GM13977 (cell line): ENCODE data around the gene RHOF.
A peak's percentile ranks its signal among the peaks of the same experiment; 100 is the strongest.
"Not testable (repeated sequence)": the region's sequence is repeated elsewhere in the genome, so short reads cannot be mapped to it uniquely, and the experiment has no call there.

Experiments used
- DNase-seq: peaks from one replicate; pipeline ENCODE4 v3.0.0; 2012; ENCODE audit warnings: low spot score
- CTCF ChIP-seq: IDR thresholded peaks from 2 replicates; pipeline ENCODE4 v1.5.1; 2012; ENCODE audit warnings: mild to moderate bottlenecking, control low read depth; ENCODE audit not compliant: insufficient read depth; ENCODE audit errors: extremely low read depth, missing control alignments
- in situ Hi-C: fragments of 300-500 bp; cut with MboI; formaldehyde crosslinking; loops from one replicate; pipeline ENCODE4 v1.12.0; 2022; ENCODE audit warnings: low sequenced_read_pairs, low pct_unique_long_range_greater_than_20kb, mixed read lengths, inconsistent platforms; ENCODE audit not compliant: unreplicated experiment

Gene RHOF

GRCh38 chr12:121791671-121792551 lies 1.6 kb downstream of the RHOF start:
- in situ Hi-C loops, result no loop called here
- TF ChIP-seq CTCF, result no peak
- DNase-seq, result no peak

GRCh38 chr12:121790785-121791184 lies 2.7 kb downstream of the RHOF start:
- in situ Hi-C loops, DNase-seq: not testable (repeated sequence)

GRCh38 chr12:121789800-121790728 lies 3.4 kb downstream of the RHOF start:
- DNase-seq, result peak; percentile 83
- in situ Hi-C loops, result no loop called here
- no peak for TF ChIP-seq CTCF

GRCh38 chr12:121789233-121789781 lies 4.2 kb downstream of the RHOF start:
- no peak for DNase-seq
- in situ Hi-C loops, result no loop called here
- peak; percentile 14 for TF ChIP-seq CTCF

GRCh38 chr12:121788176-121788818 lies 5.2 kb downstream of the RHOF start:
- TF ChIP-seq CTCF, result no peak
- no peak for DNase-seq
- in situ Hi-C loops, result no loop called here

- DNase-seq, result no peak
- no peak for TF ChIP-seq CTCF
- in situ Hi-C loops, result no loop called here
These were observed 6.1 kb downstream of the RHOF start for GRCh38 chr12:121787063-121788025.
